LNCAP (cell line): ENCODE results near the gene IQCK.

Experiments used
- TF ChIP-seq, protein P1 (sequence below): fragments of 450-650 bp; IDR thresholded peaks from 2 replicates; pipeline ENCODE4 v1.5.1; 2017; ENCODE audit warnings: mild to moderate bottlenecking

Gene IQCK

DNA sequence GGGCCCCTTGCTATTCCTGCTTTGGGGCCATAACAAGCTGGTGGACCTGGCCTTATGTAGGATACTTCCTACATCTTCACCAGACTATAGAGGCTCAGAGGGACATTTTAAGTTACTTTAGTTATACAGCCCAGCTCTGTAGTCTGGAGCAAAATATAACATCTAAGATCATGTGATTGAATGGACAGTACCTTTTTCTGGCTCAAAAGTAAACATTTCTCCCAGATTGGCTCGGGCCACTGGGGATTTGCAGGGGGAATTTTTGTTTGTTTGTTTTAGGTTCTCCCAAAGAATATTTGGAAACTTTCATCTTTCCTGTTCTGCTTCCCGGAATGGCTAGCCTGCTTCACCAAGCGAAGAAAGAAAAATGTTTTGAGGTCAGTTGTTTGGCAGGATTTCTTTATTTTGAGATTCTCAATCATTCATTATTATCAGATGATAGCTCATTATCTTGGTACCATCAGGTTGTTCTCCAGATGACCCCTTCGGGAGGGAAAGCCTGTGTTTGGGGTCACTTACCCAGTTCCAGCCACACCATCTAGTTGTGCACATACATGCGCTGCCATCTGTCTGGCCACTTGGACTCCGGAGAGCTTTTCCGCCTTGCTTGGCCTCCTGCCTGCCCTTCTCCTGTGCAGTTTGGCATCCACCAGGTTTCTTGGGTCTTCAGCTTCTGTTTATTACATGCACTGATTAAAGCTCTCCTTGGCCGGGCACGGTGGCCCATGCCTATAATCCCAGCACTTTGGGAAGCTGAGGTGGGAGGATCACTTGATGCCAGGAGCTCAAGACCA, 17.2 kb downstream of the IQCK start:
- TF ChIP-seq, protein P1, sequence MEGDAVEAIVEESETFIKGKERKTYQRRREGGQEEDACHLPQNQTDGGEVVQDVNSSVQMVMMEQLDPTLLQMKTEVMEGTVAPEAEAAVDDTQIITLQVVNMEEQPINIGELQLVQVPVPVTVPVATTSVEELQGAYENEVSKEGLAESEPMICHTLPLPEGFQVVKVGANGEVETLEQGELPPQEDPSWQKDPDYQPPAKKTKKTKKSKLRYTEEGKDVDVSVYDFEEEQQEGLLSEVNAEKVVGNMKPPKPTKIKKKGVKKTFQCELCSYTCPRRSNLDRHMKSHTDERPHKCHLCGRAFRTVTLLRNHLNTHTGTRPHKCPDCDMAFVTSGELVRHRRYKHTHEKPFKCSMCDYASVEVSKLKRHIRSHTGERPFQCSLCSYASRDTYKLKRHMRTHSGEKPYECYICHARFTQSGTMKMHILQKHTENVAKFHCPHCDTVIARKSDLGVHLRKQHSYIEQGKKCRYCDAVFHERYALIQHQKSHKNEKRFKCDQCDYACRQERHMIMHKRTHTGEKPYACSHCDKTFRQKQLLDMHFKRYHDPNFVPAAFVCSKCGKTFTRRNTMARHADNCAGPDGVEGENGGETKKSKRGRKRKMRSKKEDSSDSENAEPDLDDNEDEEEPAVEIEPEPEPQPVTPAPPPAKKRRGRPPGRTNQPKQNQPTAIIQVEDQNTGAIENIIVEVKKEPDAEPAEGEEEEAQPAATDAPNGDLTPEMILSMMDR: no peak

DNA sequence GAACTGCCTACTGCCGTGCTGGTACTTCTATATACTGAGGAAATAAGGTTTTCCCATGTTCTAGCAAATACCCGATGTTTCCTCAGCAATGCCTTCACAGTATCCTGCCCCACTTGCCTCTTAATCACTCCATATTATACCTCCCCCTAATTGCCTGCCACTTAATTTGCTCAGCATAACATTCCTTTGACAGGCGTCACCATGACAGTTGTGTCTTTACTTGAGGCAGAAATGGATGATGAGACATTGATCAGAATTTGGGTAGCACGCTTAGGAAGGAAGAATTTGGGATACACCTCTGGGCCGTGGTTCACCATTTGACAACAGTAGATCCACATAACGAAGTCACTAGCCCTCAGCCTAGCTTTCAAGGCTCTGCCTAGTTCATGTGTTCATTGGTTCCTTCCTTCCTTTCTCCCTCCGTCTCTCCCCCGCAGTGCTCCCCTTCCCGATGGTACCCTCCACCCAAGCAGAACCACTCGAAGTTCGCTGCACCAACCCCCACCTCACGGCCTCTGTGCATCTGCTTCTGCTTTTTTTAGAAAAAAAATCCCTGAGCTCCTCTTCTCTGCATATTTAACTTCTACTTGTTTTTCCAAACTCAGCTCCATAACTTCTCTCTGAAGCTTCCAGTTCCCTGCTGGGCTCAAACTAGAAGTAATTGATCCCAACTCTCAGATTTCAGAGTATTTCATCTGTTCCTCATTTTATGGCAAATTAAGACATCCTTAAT, 19.4 kb downstream of the IQCK start:
- TF ChIP-seq, protein P1: no peak

DNA sequence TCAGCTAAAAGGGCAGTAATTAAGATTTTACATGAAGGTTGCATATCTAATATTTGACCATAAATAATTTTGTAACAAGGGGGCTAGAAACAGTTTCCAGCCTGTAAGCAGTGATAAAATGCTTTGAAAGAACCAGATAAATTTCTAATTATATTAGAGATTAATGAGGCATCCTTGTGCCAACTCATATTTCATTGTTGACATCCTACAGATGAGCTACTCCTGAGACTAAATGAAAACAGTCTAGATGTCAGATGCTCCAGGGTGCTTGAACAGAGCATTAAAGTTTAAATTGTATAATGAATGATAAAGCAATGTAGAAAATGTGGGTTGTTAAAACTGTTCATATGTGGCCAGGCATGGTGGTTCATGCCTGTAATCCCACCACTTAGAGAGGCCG, 23.3 kb downstream of the IQCK start:
- TF ChIP-seq, protein P1: no peak

DNA sequence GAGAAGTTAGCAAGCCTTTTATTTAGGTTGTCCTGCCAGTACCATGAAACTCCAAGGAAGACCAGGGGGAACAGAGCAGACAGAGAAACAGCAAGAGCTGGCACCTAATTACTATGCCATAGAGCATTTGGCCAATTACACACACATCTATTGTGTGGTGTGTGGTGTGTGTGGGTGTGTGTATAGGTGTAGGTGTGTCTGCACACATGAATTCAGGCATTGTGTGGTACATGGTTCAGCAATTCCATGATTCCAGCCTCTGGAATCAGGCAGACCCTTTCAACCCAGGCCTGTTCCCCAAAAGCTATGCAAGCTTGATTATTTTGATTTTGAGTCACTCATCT, 25.7 kb downstream of the IQCK start:
- TF ChIP-seq, protein P1: no peak

DNA sequence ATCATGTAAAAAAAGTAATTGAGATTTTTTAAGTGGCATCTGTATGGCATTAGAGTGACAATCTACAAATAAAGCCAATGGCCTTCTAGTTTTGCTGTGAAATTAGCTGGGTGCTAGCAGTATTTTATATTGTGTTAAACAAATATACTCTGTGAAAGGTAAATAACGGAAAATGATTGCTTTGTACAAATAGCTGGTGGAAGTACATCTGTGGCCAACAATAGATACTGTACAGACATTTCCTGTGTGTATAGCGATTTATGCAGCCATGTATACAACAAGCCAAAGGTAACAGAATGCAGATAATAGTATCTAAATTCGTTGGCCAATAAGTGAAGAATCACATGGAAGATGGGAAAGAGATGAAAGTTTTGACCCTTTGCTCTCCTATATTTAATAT, 26.6 kb downstream of the IQCK start:
- TF ChIP-seq, protein P1: no peak

DNA sequence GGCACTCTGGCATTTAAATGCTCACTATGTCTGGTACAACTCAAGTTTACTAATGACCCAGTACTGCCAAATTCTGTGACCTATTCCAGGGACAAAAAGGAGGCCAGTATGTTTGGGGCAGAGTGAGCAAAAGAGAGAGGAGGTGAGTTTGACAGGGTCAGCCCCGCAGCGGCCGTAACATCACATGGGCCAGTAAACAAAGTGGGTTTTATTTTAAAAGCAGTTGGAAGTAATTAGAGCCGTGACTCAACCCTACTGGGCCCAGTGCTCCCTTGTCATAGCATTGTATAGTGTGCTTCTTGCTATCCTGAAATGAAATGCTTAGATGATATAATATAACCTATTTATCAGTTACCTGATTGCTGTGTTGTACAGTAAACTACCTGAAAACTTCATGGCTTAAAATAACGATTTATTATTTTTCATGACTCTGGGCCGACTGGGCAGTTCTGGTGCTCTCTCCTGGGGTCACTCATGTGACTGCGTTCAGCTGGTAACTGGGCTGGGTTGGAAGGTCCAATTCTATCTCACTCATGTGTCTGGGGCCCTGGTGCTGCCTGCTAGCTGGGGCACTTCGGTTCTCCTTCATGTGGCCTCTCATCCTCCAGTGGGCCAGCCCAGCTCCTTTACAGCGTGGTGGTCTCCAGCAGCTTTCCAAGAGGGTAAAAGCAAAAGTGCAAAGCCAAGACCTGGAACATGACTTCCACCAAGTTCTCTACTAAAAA, 27.4 kb downstream of the IQCK start:
- TF ChIP-seq, protein P1: no peak

DNA sequence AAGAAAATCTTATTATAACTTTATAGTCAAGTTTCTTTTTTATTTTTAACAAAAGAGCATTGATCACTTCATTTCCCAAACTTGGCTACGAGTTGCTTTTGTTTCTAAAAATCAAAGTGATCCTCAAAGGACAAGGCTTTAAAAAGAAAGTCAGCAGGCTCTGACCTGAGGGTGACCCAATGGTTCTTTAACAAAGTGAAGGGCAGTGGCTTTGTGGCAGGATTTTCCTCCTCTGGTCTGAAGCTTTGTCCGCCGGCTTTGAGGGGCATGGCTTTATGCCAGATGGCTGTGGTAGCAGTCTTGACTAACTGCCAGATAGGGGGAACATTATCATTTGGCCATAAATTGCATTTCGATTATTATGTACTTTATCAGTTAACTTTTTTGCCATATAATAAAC, 28.5 kb downstream of the IQCK start:
- TF ChIP-seq, protein P1: no peak
